Measurements from ENCODE around the gene JPH2.

DNA sequence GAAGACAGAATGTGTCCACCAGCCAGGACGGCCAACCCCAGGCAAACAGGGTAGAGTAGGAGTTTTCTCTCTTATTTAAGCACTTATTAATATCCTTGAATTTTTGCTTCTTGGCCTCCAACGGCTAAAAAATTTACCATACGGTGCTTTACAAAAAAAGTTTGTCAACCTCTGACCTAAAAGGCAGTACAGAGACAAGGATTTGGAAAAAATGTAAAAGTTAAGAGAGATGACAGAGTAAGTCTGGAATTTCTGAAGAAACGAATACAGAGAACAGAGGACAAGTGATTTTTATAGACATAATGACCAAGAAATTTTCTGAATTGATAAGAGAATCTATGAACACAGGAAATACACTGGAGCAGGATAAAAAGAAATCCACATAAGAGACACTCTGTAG is 13.4 kb upstream of the JPH2 start:
- TF ChIP-seq, protein P1, sequence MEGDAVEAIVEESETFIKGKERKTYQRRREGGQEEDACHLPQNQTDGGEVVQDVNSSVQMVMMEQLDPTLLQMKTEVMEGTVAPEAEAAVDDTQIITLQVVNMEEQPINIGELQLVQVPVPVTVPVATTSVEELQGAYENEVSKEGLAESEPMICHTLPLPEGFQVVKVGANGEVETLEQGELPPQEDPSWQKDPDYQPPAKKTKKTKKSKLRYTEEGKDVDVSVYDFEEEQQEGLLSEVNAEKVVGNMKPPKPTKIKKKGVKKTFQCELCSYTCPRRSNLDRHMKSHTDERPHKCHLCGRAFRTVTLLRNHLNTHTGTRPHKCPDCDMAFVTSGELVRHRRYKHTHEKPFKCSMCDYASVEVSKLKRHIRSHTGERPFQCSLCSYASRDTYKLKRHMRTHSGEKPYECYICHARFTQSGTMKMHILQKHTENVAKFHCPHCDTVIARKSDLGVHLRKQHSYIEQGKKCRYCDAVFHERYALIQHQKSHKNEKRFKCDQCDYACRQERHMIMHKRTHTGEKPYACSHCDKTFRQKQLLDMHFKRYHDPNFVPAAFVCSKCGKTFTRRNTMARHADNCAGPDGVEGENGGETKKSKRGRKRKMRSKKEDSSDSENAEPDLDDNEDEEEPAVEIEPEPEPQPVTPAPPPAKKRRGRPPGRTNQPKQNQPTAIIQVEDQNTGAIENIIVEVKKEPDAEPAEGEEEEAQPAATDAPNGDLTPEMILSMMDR (conservative IDR thresholded peaks at IDR 0.05; ENCODE audit: low read depth in 2 of 2): no peak
- TF ChIP-seq POLR2AphosphoS5 (IDR thresholded peaks at IDR 0.05; ENCODE audit: low read depth): no peak
- no peak for TF ChIP-seq EZH2 (IDR thresholded peaks at IDR 0.05; ENCODE audit: low read depth, unreplicated experiment)
- no peak for TF ChIP-seq JUNB (IDR thresholded peaks at IDR 0.05; ENCODE audit: unreplicated experiment)
- no peak for TF ChIP-seq EZH2phosphoT487 (IDR thresholded peaks at IDR 0.05; ENCODE audit: unreplicated experiment)
- TF ChIP-seq, protein P2, sequence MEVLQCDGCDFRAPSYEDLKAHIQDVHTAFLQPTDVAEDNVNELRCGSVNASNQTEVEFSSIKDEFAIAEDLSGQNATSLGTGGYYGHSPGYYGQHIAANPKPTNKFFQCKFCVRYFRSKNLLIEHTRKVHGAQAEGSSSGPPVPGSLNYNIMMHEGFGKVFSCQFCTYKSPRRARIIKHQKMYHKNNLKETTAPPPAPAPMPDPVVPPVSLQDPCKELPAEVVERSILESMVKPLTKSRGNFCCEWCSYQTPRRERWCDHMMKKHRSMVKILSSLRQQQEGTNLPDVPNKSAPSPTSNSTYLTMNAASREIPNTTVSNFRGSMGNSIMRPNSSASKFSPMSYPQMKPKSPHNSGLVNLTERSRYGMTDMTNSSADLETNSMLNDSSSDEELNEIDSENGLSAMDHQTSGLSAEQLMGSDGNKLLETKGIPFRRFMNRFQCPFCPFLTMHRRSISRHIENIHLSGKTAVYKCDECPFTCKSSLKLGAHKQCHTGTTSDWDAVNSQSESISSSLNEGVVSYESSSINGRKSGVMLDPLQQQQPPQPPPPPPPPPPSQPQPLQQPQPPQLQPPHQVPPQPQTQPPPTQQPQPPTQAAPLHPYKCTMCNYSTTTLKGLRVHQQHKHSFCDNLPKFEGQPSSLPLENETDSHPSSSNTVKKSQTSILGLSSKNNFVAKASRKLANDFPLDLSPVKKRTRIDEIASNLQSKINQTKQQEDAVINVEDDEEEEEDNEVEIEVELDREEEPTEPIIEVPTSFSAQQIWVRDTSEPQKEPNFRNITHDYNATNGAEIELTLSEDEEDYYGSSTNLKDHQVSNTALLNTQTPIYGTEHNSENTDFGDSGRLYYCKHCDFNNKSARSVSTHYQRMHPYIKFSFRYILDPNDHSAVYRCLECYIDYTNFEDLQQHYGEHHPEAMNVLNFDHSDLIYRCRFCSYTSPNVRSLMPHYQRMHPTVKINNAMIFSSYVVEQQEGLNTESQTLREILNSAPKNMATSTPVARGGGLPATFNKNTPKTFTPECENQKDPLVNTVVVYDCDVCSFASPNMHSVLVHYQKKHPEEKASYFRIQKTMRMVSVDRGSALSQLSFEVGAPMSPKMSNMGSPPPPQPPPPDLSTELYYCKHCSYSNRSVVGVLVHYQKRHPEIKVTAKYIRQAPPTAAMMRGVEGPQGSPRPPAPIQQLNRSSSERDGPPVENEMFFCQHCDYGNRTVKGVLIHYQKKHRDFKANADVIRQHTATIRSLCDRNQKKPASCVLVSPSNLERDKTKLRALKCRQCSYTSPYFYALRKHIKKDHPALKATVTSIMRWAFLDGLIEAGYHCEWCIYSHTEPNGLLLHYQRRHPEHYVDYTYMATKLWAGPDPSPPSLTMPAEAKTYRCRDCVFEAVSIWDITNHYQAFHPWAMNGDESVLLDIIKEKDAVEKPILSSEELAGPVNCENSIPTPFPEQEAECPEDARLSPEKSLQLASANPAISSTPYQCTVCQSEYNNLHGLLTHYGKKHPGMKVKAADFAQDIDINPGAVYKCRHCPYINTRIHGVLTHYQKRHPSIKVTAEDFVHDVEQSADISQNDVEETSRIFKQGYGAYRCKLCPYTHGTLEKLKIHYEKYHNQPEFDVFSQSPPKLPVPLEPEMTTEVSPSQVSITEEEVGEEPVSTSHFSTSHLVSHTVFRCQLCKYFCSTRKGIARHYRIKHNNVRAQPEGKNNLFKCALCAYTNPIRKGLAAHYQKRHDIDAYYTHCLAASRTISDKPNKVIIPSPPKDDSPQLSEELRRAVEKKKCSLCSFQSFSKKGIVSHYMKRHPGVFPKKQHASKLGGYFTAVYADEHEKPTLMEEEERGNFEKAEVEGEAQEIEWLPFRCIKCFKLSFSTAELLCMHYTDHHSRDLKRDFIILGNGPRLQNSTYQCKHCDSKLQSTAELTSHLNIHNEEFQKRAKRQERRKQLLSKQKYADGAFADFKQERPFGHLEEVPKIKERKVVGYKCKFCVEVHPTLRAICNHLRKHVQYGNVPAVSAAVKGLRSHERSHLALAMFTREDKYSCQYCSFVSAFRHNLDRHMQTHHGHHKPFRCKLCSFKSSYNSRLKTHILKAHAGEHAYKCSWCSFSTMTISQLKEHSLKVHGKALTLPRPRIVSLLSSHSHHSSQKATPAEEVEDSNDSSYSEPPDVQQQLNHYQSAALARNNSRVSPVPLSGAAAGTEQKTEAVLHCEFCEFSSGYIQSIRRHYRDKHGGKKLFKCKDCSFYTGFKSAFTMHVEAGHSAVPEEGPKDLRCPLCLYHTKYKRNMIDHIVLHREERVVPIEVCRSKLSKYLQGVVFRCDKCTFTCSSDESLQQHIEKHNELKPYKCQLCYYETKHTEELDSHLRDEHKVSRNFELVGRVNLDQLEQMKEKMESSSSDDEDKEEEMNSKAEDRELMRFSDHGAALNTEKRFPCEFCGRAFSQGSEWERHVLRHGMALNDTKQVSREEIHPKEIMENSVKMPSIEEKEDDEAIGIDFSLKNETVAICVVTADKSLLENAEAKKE (CRISPR knock-in tag; IDR thresholded peaks at IDR 0.05): no peak
- TF ChIP-seq, protein P3, sequence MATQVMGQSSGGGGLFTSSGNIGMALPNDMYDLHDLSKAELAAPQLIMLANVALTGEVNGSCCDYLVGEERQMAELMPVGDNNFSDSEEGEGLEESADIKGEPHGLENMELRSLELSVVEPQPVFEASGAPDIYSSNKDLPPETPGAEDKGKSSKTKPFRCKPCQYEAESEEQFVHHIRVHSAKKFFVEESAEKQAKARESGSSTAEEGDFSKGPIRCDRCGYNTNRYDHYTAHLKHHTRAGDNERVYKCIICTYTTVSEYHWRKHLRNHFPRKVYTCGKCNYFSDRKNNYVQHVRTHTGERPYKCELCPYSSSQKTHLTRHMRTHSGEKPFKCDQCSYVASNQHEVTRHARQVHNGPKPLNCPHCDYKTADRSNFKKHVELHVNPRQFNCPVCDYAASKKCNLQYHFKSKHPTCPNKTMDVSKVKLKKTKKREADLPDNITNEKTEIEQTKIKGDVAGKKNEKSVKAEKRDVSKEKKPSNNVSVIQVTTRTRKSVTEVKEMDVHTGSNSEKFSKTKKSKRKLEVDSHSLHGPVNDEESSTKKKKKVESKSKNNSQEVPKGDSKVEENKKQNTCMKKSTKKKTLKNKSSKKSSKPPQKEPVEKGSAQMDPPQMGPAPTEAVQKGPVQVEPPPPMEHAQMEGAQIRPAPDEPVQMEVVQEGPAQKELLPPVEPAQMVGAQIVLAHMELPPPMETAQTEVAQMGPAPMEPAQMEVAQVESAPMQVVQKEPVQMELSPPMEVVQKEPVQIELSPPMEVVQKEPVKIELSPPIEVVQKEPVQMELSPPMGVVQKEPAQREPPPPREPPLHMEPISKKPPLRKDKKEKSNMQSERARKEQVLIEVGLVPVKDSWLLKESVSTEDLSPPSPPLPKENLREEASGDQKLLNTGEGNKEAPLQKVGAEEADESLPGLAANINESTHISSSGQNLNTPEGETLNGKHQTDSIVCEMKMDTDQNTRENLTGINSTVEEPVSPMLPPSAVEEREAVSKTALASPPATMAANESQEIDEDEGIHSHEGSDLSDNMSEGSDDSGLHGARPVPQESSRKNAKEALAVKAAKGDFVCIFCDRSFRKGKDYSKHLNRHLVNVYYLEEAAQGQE (IDR thresholded peaks at IDR 0.05; ENCODE audit: unreplicated experiment): no peak
- no peak for TF ChIP-seq CREB1 (CRISPR knock-in tag; IDR thresholded peaks at IDR 0.05; ENCODE audit: low read depth)
- TF ChIP-seq ZNF331 (CRISPR knock-in tag; IDR thresholded peaks at IDR 0.05; ENCODE audit: low read depth): no peak
- TF ChIP-seq STAT1 (IDR thresholded peaks at IDR 0.05; ENCODE audit: unreplicated experiment): no peak
- TF ChIP-seq, protein P4, sequence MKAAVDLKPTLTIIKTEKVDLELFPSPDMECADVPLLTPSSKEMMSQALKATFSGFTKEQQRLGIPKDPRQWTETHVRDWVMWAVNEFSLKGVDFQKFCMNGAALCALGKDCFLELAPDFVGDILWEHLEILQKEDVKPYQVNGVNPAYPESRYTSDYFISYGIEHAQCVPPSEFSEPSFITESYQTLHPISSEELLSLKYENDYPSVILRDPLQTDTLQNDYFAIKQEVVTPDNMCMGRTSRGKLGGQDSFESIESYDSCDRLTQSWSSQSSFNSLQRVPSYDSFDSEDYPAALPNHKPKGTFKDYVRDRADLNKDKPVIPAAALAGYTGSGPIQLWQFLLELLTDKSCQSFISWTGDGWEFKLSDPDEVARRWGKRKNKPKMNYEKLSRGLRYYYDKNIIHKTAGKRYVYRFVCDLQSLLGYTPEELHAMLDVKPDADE (IDR thresholded peaks at IDR 0.05): no peak
- no peak for TF ChIP-seq NANOG (IDR thresholded peaks at IDR 0.05; ENCODE audit: borderline replicate concordance)

Measured in GM23338 (cell line).